Measurements from ENCODE around the gene GABRG3. TPM values are rescaled to one million over a fixed set of nuclear protein-coding genes. Genes with fewer than 3 reads are reported as not detected.

The GABRG3 gene
- total and polyA plus RNA-seq, 2 donors (not counting 3 experiments of a cell fraction or from before 2014, with no cell fraction given) = not detected

DNA sequence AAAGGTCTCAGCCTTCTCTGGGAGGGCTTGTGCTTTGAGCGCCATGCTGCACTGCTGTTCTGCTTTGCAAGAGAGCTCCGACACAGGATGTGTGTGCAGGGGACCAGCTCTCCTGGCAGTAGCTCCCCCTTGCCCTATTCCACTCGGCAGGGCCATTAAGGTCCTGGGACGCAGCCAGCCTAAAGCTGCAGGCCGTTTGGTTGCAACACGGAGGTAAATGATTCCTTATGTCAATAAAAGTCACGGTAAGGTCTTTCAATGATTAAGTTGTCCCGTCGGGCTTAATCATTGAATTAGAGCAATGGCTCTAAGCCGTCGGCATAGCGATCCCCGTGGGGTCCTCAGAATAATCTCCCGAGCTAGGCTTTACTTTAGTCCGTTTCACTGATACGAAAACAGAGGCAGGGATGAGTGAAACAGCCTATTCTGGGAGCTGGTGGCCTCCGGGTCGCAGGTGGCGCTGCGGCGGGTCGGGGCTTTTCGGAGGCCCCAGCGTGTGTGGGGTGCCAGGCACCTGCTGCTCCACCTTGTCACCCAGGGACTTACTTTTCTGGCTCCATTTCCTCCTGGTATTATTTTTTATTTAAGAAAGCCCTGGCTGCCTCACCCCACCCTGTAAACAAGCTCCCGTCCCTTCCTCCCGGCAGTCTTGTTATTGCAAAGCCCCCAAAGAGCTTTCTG is 603.0 kb downstream of the GABRG3 start:
- Histone ChIP-seq H3K4me2 (ENCODE audit: insufficient read depth, low read length) (no peak overlapping the region), H3K27ac (ENCODE audit: insufficient read depth, low read depth, low read length) (no peak overlapping the region), H2AFZ (ENCODE audit: low read depth, low read length) (no peak overlapping the region), H3K9ac (replicated peaks; ENCODE audit: extremely low read depth, insufficient read depth, low read length) (no peak overlapping the region), H3K4me1 (ENCODE audit: control insufficient read depth, extremely low read depth, insufficient read depth, low read length) (no peaks in the 10 kb centered on the region), H3K27me3 (ENCODE audit: control insufficient read depth in 2 of 2, insufficient read depth in 2 of 2, low read length in 2 of 2) (no peaks in the 10 kb centered on the region), H3K4me3 (replicated peaks in 1 of 3; ENCODE audit: insufficient read depth in 1 of 3, low read depth in 1 of 3, low read length in 3 of 3) (no peak overlapping the region), H3K9me3 (replicated peaks; ENCODE audit: control insufficient read depth, insufficient read depth, low read length) (peaks cover 4% of the 10 kb centered on the region), H3K9me1 (replicated peaks; ENCODE audit: control insufficient read depth, extremely low read depth, insufficient read depth, low read length) (no peaks in the 10 kb centered on the region), H4K20me1 (replicated peaks; ENCODE audit: control insufficient read depth, extremely low read depth, insufficient read depth, low read length) (no peaks in the 10 kb centered on the region), H3K79me2 (ENCODE audit: control insufficient read depth, insufficient read depth, low read length) (no peaks in the 10 kb centered on the region), H3K36me3 (ENCODE audit: control insufficient read depth in 2 of 2, extremely low read depth in 1 of 2, insufficient read depth in 2 of 2, low read length in 2 of 2) (no peaks in the 10 kb centered on the region)
- TF ChIP-seq, protein P1, sequence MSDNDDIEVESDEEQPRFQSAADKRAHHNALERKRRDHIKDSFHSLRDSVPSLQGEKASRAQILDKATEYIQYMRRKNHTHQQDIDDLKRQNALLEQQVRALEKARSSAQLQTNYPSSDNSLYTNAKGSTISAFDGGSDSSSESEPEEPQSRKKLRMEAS (IDR thresholded peaks at IDR 0.05; ENCODE audit: insufficient read depth, insufficient read length) = no peak
- TF ChIP-seq POLR2AphosphoS5 (IDR thresholded peaks at IDR 0.05; ENCODE audit: insufficient read depth, low read depth, low read length) (no peak), GATA2 (IDR thresholded peaks at IDR 0.05; ENCODE audit: insufficient read depth, insufficient read length, low read depth, low read length) (no peak), POLR2A (IDR thresholded peaks at IDR 0.05; ENCODE audit: low read depth, low read length) (no peak), MYC (IDR thresholded peaks at IDR 0.05; ENCODE audit: low read depth, low read length) (no peak), EZH2 (IDR thresholded peaks at IDR 0.05; ENCODE audit: borderline replicate concordance, low read depth, low read length, severe bottlenecking) (no peak), JUN (IDR thresholded peaks at IDR 0.05; ENCODE audit: borderline replicate concordance, insufficient read depth, insufficient read length, low read depth) (no peak), FOS (IDR thresholded peaks at IDR 0.05; ENCODE audit: borderline replicate concordance, insufficient read depth, low read length) (no peak)
- TF ChIP-seq, protein P2, sequence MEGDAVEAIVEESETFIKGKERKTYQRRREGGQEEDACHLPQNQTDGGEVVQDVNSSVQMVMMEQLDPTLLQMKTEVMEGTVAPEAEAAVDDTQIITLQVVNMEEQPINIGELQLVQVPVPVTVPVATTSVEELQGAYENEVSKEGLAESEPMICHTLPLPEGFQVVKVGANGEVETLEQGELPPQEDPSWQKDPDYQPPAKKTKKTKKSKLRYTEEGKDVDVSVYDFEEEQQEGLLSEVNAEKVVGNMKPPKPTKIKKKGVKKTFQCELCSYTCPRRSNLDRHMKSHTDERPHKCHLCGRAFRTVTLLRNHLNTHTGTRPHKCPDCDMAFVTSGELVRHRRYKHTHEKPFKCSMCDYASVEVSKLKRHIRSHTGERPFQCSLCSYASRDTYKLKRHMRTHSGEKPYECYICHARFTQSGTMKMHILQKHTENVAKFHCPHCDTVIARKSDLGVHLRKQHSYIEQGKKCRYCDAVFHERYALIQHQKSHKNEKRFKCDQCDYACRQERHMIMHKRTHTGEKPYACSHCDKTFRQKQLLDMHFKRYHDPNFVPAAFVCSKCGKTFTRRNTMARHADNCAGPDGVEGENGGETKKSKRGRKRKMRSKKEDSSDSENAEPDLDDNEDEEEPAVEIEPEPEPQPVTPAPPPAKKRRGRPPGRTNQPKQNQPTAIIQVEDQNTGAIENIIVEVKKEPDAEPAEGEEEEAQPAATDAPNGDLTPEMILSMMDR (IDR thresholded peaks at IDR 0.05; ENCODE audit: extremely low read depth in 1 of 2, insufficient read depth in 1 of 2, low read depth in 1 of 2, low read length in 2 of 2) = no peak
- BruUV-seq (replicated peaks) = no TSS peak
- ChIA-PET POLR2A (no interaction called here), CTCF (no interaction called here)
- DNase-seq (ENCODE audit: low read depth, low spot score) (no peak), FAIRE-seq (no peak)
- intact Hi-C loops (cut with micrococcal nuclease) = no loop called here
- dilution Hi-C loops (cut with MboI; ENCODE audit: extremely low pct_ligation_motif_present, low sequenced_read_pairs) = no loop called here

Data from endothelial cell of umbilical vein (primary cell).